Gastrocnemius medialis (tissue), 4 donors: ENCODE measurements around the gene C3orf33.

Experiments
- CTCF ChIP-seq, 5 experiments: fragments of 450-650 bp in 3 of 5; fragments of 200-600 bp in 2 of 5; sonication (generic) in 2 of 5; IDR thresholded peaks in 4 of 5; conservative IDR thresholded peaks in 1 of 5; 1 replicate in 4 of 5; 2 replicates in 1 of 5; pipeline ENCODE4 v1.5.1; 2016 to 2019; ENCODE audit warnings: antibody characterized with exemption in 5 of 5, mild to moderate bottlenecking in 3 of 5, moderate library complexity in 3 of 5
- POLR2A ChIP-seq, 2 donors: fragments of 450-650 bp; IDR thresholded peaks; one replicate each; pipeline ENCODE4 v1.6.1; 2017; ENCODE audit warnings: antibody characterized with exemption in 2 of 2, mild to moderate bottlenecking in 2 of 2, moderate library complexity in 2 of 2

- TF ChIP-seq CTCF (IDR thresholded peaks at IDR 0.05 in 4 of 5, conservative IDR thresholded peaks at IDR 0.05 in 1 of 5), result no peak
- TF ChIP-seq POLR2A (IDR thresholded peaks at IDR 0.05), result no peak
These were observed 15.7 kb downstream of the C3orf33 start for GRCh38 chr3:155790272-155790925.
